Type B pancreatic cell (in vitro differentiated cells): ENCODE measurements around the gene CREB3. TPM values are rescaled to one million over a fixed set of nuclear protein-coding genes. Genes with fewer than 3 reads are reported as not detected.

ENCODE experiments used
- DNase-seq: peaks from one replicate; pipeline ENCODE4 v3.0.0; 2021; ENCODE audit warnings: mixed read lengths; ENCODE audit not compliant: unreplicated experiment; ENCODE audit errors: extremely low spot score
- H3K27ac Mint-ChIP-seq: 2 replicates; pipeline ENCODE4 v1.8.0; 2021; ENCODE audit warnings: mild to moderate bottlenecking, mixed read lengths
- H3K27me3 Mint-ChIP-seq: 2 replicates; pipeline ENCODE4 v1.8.0; 2021; ENCODE audit warnings: mixed read lengths
- H3K36me3 Mint-ChIP-seq: 2 replicates; pipeline ENCODE4 v1.8.0; 2021; ENCODE audit warnings: mixed read lengths
- H3K4me1 Mint-ChIP-seq: one replicate; pipeline ENCODE4 v1.8.0; 2021; ENCODE audit warnings: mixed read lengths; ENCODE audit not compliant: unreplicated experiment
- H3K4me3 Mint-ChIP-seq: 2 replicates; pipeline ENCODE4 v1.8.0; 2021; ENCODE audit warnings: mild to moderate bottlenecking, mixed read lengths
- H3K9me3 Mint-ChIP-seq: 2 replicates; pipeline ENCODE4 v1.8.0; 2021; ENCODE audit warnings: mixed read lengths
- total RNA-seq: library from RNA; stranded (reverse); gene quantifications from 2 replicates; pipeline ENCODE4 v1.2.1, GENCODE V29; 2021; ENCODE audit warnings: low replicate concordance
- TF ChIP-seq, protein P1 (sequence below): fragments of 200-600 bp; sonication (generic); conservative IDR thresholded peaks from 2 replicates; pipeline ENCODE4 v1.5.0; 2021; ENCODE audit warnings: antibody characterized with exemption, mild to moderate bottlenecking

CREB3 gene
- total RNA-seq, 1 donor from 2014 or later: 29.1 TPM

DNA sequence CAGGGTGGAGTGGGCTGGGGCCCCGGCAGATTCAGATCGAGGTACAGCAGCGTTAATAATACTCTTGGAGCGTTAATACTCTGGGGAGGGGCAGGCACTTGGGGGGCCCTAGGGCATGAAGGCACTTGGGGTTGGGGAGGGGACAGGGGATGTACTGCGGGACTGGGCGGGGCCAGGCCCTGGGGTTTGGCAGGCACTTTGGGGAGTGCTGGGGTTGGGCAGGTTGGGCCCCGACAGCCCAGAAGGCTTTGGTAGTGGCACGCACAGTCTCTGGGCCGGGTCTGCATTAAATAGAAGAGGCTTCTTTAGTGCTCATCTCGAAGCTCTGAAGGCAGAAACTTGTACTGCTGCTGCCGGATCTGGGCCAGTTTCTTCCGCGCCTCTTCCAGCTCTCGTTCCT is 35.0 kb upstream of the CREB3 start:
- Mint-ChIP-seq H3K4me3 (no peak overlapping the region), H3K27ac (no peak overlapping the region), H3K27me3 (no peaks in the 10 kb centered on the region), H3K36me3 (peaks cover 8% of the 10 kb centered on the region), H3K9me3 (no peaks in the 10 kb centered on the region), H3K4me1 (no peaks in the 10 kb centered on the region)
- no peak for DNase-seq
- TF ChIP-seq, protein P1, sequence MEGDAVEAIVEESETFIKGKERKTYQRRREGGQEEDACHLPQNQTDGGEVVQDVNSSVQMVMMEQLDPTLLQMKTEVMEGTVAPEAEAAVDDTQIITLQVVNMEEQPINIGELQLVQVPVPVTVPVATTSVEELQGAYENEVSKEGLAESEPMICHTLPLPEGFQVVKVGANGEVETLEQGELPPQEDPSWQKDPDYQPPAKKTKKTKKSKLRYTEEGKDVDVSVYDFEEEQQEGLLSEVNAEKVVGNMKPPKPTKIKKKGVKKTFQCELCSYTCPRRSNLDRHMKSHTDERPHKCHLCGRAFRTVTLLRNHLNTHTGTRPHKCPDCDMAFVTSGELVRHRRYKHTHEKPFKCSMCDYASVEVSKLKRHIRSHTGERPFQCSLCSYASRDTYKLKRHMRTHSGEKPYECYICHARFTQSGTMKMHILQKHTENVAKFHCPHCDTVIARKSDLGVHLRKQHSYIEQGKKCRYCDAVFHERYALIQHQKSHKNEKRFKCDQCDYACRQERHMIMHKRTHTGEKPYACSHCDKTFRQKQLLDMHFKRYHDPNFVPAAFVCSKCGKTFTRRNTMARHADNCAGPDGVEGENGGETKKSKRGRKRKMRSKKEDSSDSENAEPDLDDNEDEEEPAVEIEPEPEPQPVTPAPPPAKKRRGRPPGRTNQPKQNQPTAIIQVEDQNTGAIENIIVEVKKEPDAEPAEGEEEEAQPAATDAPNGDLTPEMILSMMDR: no peak

DNA sequence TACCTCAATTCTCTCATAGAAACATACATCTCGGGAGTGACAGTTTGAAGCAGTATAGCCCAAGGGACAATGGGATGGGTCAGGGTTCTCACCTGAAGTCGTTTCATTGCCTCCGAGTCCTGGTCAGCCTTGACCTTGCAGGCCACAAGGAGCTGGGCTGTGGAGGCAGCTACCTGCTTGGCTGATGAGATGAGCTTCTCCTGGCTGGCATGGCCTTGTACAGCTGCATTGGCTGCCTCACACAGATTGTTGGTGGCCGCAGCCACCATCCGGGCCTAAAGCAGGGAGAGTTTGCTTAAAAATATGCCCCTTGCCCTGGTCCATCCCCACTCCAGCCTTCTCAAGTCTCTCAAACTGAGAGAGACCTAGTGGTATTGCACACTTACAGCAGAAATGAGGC is 34.2 kb upstream of the CREB3 start:
- TF ChIP-seq, protein P1: no peak
- no peak overlapping the region for H3K27ac Mint-ChIP-seq
- H3K4me1 Mint-ChIP-seq: no peaks in the 10 kb centered on the region
- no peaks in the 10 kb centered on the region for H3K9me3 Mint-ChIP-seq
- H3K4me3 Mint-ChIP-seq: no peak overlapping the region
- no peak for DNase-seq
- H3K27me3 Mint-ChIP-seq: no peaks in the 10 kb centered on the region
- peaks cover 15% of the 10 kb centered on the region for H3K36me3 Mint-ChIP-seq

DNA sequence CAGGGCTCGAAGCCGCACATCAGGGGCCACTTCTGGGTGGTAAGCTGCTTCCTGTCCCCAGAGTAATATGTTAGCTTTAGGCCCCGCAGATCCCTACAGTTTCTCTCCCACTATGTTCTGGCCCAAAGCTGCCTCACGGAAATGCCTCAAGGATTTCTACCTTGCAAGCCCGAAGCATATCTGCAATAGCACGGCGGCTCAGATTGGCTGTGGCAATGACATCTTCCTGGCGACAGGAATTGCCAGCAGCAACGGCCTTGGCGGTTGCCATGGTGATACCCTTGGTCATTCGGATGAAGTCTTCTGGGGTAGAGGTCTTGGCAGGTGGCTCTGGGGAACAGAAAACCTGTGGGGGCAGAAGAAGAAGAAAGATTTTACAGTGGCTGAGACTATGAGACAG is 32.4 kb upstream of the CREB3 start:
- no peak for DNase-seq

DNA sequence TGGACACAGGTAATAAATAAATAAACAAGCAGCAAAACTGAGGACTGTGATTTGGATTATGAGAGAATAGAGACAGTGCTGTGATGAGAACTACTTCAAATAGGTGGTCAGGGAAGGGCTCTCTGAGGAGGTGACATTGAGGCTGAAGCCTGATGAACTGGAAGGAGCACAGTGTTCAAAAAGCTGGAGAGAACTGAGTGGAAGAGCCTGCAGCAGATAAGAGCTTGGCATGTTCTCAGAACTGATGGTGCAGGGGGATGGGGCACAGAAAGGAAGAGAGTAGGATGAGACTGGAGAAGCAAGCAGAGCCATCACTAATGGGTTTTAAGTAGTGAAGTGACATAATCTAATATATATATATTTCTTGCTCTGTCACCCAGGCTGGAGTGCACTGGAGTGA is 31.5 kb upstream of the CREB3 start:
- no peak for DNase-seq
- Mint-ChIP-seq H3K4me1 (no peaks in the 10 kb centered on the region), H3K27ac (no peak overlapping the region), H3K36me3 (peaks cover 24% of the 10 kb centered on the region), H3K9me3 (no peaks in the 10 kb centered on the region), H3K4me3 (no peak overlapping the region), H3K27me3 (no peaks in the 10 kb centered on the region)
- TF ChIP-seq, protein P1: no peak

More for the DNA sequence above, 32.4 kb upstream of the CREB3 start:
- H3K9me3 Mint-ChIP-seq: no peaks in the 10 kb centered on the region
- TF ChIP-seq, protein P1: no peak
- H3K27ac Mint-ChIP-seq: no peak overlapping the region
- peaks cover 24% of the 10 kb centered on the region for H3K36me3 Mint-ChIP-seq
- no peaks in the 10 kb centered on the region for H3K27me3 Mint-ChIP-seq
- H3K4me1 Mint-ChIP-seq: no peaks in the 10 kb centered on the region
- H3K4me3 Mint-ChIP-seq: no peak overlapping the region

DNA sequence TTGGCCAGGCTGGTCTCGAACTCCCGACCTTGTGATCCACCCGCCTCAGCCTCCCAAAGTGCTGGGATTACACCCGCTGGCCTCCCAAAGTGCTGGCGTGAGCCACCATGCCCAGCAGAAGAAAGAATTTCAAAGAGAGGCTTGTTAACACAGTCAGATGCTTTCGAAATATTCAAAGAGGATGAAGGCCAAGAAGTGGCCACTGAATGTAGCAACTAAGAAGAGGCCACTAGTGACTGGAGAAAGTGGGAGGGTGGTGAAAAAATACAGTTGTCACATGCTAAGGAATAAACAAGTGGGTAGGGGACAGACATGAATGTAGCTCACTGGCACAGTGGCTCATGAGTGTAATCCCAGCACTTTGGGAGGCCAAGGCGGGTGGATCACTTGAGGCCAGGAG is 29.8 kb upstream of the CREB3 start:
- Mint-ChIP-seq H3K4me3 (no peak overlapping the region), H3K36me3 (peaks cover 26% of the 10 kb centered on the region), H3K27ac (no peak overlapping the region), H3K4me1 (no peaks in the 10 kb centered on the region), H3K27me3 (no peaks in the 10 kb centered on the region), H3K9me3 (no peaks in the 10 kb centered on the region)
- no peak for DNase-seq
- TF ChIP-seq, protein P1: no peak
